ENCODE results near the gene TESK2.

The TESK2 gene

GRCh38 chr1:45317166-45317565 lies 173.8 kb downstream of the TESK2 start:
- H2AFZ ChIP-seq (ENCODE audit: low read depth, low read length), result no peak overlapping the region
- H3K4me2 ChIP-seq (ENCODE audit: insufficient read depth, low read length), result no peak overlapping the region
- no peaks in the 10 kb centered on the region for H3K4me1 ChIP-seq (ENCODE audit: insufficient read depth, low read length)
- ATAC-seq (ENCODE audit: insufficient read depth, low read depth) (no peak), DNase-seq (no peak)
- no peaks in the 10 kb centered on the region for H3K27me3 ChIP-seq (ENCODE audit: insufficient read depth, low read length, poor library complexity)
- H3K79me2 ChIP-seq (ENCODE audit: insufficient read depth, low read length), result no peaks in the 10 kb centered on the region
- H3K4me3 ChIP-seq (ENCODE audit: low read depth in 1 of 2, low read length in 2 of 2), result no peak overlapping the region
- no peak overlapping the region for H3K27ac ChIP-seq (ENCODE audit: low read length)
- H3K9ac ChIP-seq (ENCODE audit: low read depth, low read length), result no peak overlapping the region
- no peaks in the 10 kb centered on the region for H3K9me3 ChIP-seq (ENCODE audit: insufficient read depth, low read length, severe bottlenecking)
- H4K20me1 ChIP-seq (ENCODE audit: insufficient read depth, low read length), result no peaks in the 10 kb centered on the region
- TF ChIP-seq EZH2 (IDR thresholded peaks at IDR 0.05; ENCODE audit: borderline replicate concordance, low read depth, low read length, severe bottlenecking) (no peak), CTCF (IDR thresholded peaks at IDR 0.05; ENCODE audit: borderline replicate concordance, extremely low read depth, low read length, poor library complexity, severe bottlenecking) (no peak)
- H3K36me3 ChIP-seq (ENCODE audit: insufficient read depth, low read length), result no peaks in the 10 kb centered on the region

- H3K27ac ChIP-seq (ENCODE audit: low read length), result no peak overlapping the region
- ATAC-seq (ENCODE audit: insufficient read depth, low read depth) (no peak), DNase-seq (no peak)
- H3K36me3 ChIP-seq (ENCODE audit: insufficient read depth, low read length), result no peaks in the 10 kb centered on the region
- no peaks in the 10 kb centered on the region for H4K20me1 ChIP-seq (ENCODE audit: insufficient read depth, low read length)
- no peak overlapping the region for H3K4me2 ChIP-seq (ENCODE audit: insufficient read depth, low read length)
- no peak overlapping the region for H3K9ac ChIP-seq (ENCODE audit: low read depth, low read length)
- TF ChIP-seq EZH2 (IDR thresholded peaks at IDR 0.05; ENCODE audit: borderline replicate concordance, low read depth, low read length, severe bottlenecking) (no peak), CTCF (IDR thresholded peaks at IDR 0.05; ENCODE audit: borderline replicate concordance, extremely low read depth, low read length, poor library complexity, severe bottlenecking) (no peak)
- no peaks in the 10 kb centered on the region for H3K27me3 ChIP-seq (ENCODE audit: insufficient read depth, low read length, poor library complexity)
- no peak overlapping the region for H3K4me3 ChIP-seq (ENCODE audit: low read depth in 1 of 2, low read length in 2 of 2)
- H3K4me1 ChIP-seq (ENCODE audit: insufficient read depth, low read length), result no peaks in the 10 kb centered on the region
- H3K79me2 ChIP-seq (ENCODE audit: insufficient read depth, low read length), result no peaks in the 10 kb centered on the region
- no peaks in the 10 kb centered on the region for H3K9me3 ChIP-seq (ENCODE audit: insufficient read depth, low read length, severe bottlenecking)
- no peak overlapping the region for H2AFZ ChIP-seq (ENCODE audit: low read depth, low read length)
These were observed 176.7 kb downstream of the TESK2 start for GRCh38 chr1:45314266-45314665.

- Histone ChIP-seq H3K9me3 (ENCODE audit: insufficient read depth, low read length, severe bottlenecking) (no peaks in the 10 kb centered on the region), H3K4me1 (ENCODE audit: insufficient read depth, low read length) (peaks cover 23% of the 10 kb centered on the region), H3K36me3 (ENCODE audit: insufficient read depth, low read length) (no peaks in the 10 kb centered on the region), H3K79me2 (ENCODE audit: insufficient read depth, low read length) (peaks cover 8% of the 10 kb centered on the region), H3K27ac (ENCODE audit: low read length) (no peak overlapping the region), H2AFZ (ENCODE audit: low read depth, low read length) (no peak overlapping the region), H3K4me3 (ENCODE audit: low read depth in 1 of 2, low read length in 2 of 2) (no peak overlapping the region), H3K4me2 (ENCODE audit: insufficient read depth, low read length) (no peak overlapping the region), H3K27me3 (ENCODE audit: insufficient read depth, low read length, poor library complexity) (no peaks in the 10 kb centered on the region), H4K20me1 (ENCODE audit: insufficient read depth, low read length) (no peaks in the 10 kb centered on the region), H3K9ac (ENCODE audit: low read depth, low read length) (no peak overlapping the region)
- no peak for ATAC-seq (ENCODE audit: insufficient read depth, low read depth)
- no peak for TF ChIP-seq EZH2 (IDR thresholded peaks at IDR 0.05; ENCODE audit: borderline replicate concordance, low read depth, low read length, severe bottlenecking)
- TF ChIP-seq CTCF (IDR thresholded peaks at IDR 0.05; ENCODE audit: borderline replicate concordance, extremely low read depth, low read length, poor library complexity, severe bottlenecking), result no peak
- no peak for DNase-seq
These were observed 184.1 kb downstream of the TESK2 start for GRCh38 chr1:45306905-45307304.

- Histone ChIP-seq H3K9me3 (ENCODE audit: insufficient read depth, low read length, severe bottlenecking) (no peaks in the 10 kb centered on the region), H3K27me3 (ENCODE audit: insufficient read depth, low read length, poor library complexity) (no peaks in the 10 kb centered on the region), H2AFZ (ENCODE audit: low read depth, low read length) (no peak overlapping the region), H3K79me2 (ENCODE audit: insufficient read depth, low read length) (peaks cover 8% of the 10 kb centered on the region), H3K4me1 (ENCODE audit: insufficient read depth, low read length) (peaks cover 23% of the 10 kb centered on the region), H3K4me3 (ENCODE audit: low read depth in 1 of 2, low read length in 2 of 2) (no peak overlapping the region), H3K36me3 (ENCODE audit: insufficient read depth, low read length) (no peaks in the 10 kb centered on the region), H3K9ac (ENCODE audit: low read depth, low read length) (no peak overlapping the region), H3K27ac (ENCODE audit: low read length) (no peak overlapping the region), H4K20me1 (ENCODE audit: insufficient read depth, low read length) (no peaks in the 10 kb centered on the region), H3K4me2 (ENCODE audit: insufficient read depth, low read length) (no peak overlapping the region)
- TF ChIP-seq EZH2 (IDR thresholded peaks at IDR 0.05; ENCODE audit: borderline replicate concordance, low read depth, low read length, severe bottlenecking), result no peak
- TF ChIP-seq CTCF (IDR thresholded peaks at IDR 0.05; ENCODE audit: borderline replicate concordance, extremely low read depth, low read length, poor library complexity, severe bottlenecking), result no peak
- DNase-seq, result no peak
- ATAC-seq (ENCODE audit: insufficient read depth, low read depth), result no peak
These were observed 184.6 kb downstream of the TESK2 start for GRCh38 chr1:45306319-45306718.
